Measurements from ENCODE around the gene ISLR2.
"Not testable (repeated sequence)": the region's sequence is repeated elsewhere in the genome, so short reads cannot be mapped to it uniquely, and the experiment has no call there.

Gene ISLR2

GRCh38 chr15:74130155-74130848, at the start of gene ISLR2:
Gene ISLR2 (plus strand): TSS chr15:74130586. CDS start chr15:74132755, 2,169 bp downstream.
- DNase-seq (ENCODE audit: low spot score) = no peak

GRCh38 chr15:74082450-74082849, 47.9 kb upstream of the ISLR2 start, which contains the start of gene GOLGA6A:
Gene GOLGA6A (minus strand): TSS chr15:74082550. CDS start chr15:74082509, 41 bp downstream.
- DNase-seq (ENCODE audit: low spot score) = not testable (repeated sequence)

GRCh38 chr15:74094567-74094966, 35.8 kb upstream of the ISLR2 start:
- DNase-seq (ENCODE audit: low spot score) = not testable (repeated sequence)

DNA sequence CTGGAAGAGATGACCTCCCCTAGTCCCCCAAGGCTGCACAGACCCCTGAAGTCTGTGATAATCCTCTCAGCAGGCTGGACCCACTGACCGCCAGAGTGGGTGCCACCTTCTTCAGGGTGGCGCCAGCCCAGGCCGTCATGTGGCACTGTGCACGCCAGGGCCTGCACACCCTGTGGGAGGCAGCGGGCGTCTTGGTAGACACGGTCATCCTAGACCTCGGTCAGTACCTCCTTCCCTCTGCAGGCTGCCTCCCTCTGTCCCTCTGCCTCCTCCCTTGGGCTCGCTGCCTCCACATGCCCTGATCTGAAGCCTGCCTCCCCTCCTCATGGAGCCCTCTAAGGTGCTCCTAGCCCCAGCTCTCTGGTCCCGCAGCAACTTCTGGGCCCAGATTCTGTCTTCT, 34.8 kb upstream of the ISLR2 start:
- not testable (repeated sequence) for DNase-seq (ENCODE audit: low spot score)

- DNase-seq (ENCODE audit: low spot score) = not testable (repeated sequence)
Observed at GRCh38 chr15:74096753-74097474, 33.5 kb upstream of the ISLR2 start.

GRCh38 chr15:74099963-74100733, 30.2 kb upstream of the ISLR2 start:
- DNase-seq (ENCODE audit: low spot score) = peak; percentile 86

DNA sequence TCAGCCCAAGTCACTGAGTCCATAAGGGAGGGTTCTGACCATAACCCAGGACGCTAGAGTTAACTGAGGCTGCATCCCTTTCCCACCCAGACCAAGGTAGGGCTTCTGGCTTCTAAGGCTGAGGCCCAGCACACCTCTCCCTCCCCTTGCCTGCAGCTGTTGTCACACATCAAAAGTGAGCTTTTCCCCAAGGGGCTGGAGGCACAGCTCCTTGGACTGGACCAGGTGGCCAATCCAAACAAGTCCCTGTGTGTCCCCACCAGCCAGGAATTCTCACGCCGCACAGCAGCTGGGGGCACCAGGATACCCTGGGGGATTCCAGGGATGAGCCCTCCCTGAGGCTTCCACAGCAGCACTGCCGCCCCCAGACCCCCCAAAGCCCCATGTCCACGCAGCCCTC, 22.3 kb upstream of the ISLR2 start:
- DNase-seq (ENCODE audit: low spot score) = no peak

DNA sequence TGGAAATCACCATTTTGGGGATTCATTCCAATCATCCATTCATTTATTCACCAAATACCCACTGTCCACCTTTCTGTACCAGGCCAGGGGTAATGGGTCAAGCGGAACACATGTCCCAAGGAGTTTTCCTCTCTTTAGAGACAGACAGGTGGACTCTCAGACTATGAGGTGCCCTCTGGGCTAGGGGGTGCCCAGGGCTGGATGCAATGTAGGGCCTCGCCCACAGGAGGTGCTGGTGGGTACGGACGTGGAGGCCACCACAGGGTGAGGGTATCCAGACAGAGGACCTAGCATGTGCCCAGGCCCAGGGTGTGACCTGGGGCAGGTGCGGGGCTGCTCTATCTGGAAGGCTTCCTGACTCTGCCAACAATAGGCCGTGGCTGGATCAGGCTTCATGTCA, 21.8 kb upstream of the ISLR2 start:
- not testable (repeated sequence) for DNase-seq (ENCODE audit: low spot score)

- no peak for DNase-seq (ENCODE audit: low spot score)
Observed at GRCh38 chr15:74109713-74110112, 20.7 kb upstream of the ISLR2 start.

DNA sequence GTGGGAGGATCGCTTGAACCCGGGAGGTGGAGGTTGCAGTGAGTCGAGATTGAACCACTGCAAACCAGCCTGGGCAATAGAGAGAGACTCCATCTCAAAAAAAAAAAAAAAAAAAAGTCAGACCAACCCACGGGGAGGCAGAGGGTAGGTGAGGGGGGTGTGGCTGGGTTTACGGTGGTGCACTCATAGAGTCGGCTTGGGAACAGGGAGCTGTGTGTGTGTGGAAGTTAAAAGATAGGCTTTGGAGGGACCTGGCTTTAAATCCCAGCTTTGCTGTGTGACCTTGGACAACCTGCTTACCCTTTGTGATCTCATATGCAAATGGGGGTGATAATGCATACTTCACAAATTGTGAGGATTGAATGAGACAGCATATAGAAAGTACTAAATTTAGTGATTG, 10.0 kb upstream of the ISLR2 start:
- no peak for DNase-seq (ENCODE audit: low spot score)

- DNase-seq (ENCODE audit: low spot score) = no peak
Observed at GRCh38 chr15:74121039-74121438, 9.3 kb upstream of the ISLR2 start.

GRCh38 chr15:74121858-74122257, 8.5 kb upstream of the ISLR2 start:
- no peak for DNase-seq (ENCODE audit: low spot score)

DNA sequence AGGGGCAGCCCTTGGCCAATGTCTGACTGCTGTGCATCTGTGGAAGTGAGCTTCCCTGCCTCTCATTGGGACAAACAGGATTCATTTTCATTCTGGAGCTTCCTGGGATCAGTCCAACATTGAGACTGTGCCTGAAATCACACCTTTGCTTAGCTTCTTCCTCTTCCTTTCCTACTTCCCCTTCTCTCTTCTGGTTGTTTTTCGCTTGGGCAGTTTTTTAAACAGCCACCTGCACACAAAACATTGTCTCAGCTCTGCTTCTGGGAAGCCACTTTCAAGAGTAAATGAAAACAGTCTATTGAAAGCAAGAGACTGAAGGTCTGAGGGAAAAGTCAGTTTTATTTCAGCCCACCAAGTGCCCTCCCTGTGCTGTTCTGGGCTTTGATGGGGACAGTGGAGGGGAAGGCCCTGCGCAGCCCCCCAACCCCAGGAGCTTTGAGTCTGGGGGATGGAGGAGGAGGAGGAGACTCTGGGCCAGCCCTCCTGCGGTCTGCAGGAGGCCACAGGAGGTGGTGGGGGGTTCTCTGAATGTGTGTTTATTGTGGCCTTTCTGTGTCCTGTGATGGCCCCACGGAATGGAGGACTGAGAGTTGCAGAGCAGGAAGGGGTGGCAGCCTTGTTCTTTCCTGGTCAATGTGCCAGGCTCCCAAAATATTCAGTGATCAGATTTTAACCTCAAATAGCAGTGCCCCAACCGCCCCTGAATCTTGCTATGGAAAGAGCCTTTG, 7.8 kb upstream of the ISLR2 start:
- no peak for DNase-seq (ENCODE audit: low spot score)

DNA sequence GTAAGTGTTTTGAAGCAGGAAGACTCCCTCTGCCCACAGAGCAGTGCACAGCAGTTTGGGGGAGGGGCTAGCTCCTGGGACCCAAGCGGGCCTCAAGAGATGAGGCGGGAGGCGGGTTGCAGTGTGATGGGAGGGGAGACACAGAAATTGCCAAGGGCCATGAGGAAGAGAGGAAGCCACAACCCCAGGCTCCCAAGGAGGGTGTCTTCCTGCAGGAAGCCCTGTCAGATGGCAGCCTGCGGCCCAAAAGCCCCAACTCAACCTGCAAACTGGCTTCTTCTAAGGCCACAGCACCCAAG, 7.3 kb upstream of the ISLR2 start:
- no peak for DNase-seq (ENCODE audit: low spot score)

DNA sequence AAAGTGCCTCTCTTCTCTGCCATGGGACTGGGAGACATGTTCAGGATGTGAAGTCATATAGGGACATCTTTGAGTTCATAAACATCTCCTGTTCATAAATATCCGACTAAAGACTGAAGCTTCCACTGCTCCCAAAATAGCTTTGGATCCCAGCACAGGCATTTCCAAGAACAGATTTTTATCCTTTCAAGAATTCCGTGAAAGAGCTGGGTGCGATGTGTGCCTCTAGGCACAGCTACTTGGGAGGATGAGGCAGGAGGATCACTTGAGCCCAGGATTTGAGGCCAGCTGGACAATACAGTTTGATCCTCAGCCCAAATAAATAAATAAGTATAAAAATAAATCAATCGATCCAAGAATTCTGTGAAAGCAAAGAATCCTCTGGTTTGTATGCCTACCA, 6.7 kb upstream of the ISLR2 start:
- no peak for DNase-seq (ENCODE audit: low spot score)

GRCh38 chr15:74124196-74124595, 6.2 kb upstream of the ISLR2 start:
- no peak for DNase-seq (ENCODE audit: low spot score)

- no peak for DNase-seq (ENCODE audit: low spot score)
Observed at GRCh38 chr15:74124759-74125158, 5.6 kb upstream of the ISLR2 start.

- peak; percentile 89 for DNase-seq (ENCODE audit: low spot score)
Observed at GRCh38 chr15:74127255-74127953, 3.0 kb upstream of the ISLR2 start.

DNA sequence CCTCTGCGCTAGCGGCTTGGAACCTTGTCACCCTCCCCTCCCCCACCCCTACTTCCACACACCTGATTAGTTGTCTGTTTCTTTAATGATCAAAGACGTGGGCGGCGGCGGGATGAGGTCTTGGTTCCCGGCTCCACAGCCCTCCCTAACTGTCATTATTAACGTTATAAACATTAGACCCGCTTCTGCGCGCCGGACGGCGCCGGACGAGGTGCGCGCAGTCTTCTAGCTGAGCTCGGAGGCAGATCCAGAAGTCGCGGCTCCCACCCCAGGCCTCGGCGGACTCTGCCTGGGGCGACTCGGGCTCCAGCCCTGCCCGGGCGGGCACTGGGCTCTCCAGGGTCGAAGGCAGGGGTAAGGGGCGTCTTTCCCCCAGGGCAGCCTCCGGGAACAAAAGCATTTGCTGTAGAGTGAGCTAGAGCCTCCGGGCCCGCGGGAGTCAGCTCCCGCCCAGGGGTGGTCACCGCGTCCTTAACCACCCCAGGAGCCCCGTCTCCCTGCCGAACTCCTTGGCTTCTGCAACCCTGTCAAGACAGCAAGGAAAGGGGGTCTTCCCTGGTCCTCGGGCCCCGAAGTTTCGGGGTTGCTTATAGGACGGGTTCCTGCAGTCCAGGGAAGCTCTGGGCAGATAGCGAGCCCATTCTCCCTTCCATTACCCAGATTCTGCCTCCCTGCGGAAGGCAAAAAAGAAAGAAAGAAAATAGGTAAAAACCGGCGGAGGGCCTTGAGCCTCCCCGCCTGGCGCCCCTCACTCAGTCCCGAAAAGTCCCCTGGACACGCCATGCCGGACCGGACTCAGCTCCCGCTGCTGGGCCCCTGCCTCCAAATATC, 2.2 kb upstream of the ISLR2 start:
- DNase-seq (ENCODE audit: low spot score) = no peak

DNA sequence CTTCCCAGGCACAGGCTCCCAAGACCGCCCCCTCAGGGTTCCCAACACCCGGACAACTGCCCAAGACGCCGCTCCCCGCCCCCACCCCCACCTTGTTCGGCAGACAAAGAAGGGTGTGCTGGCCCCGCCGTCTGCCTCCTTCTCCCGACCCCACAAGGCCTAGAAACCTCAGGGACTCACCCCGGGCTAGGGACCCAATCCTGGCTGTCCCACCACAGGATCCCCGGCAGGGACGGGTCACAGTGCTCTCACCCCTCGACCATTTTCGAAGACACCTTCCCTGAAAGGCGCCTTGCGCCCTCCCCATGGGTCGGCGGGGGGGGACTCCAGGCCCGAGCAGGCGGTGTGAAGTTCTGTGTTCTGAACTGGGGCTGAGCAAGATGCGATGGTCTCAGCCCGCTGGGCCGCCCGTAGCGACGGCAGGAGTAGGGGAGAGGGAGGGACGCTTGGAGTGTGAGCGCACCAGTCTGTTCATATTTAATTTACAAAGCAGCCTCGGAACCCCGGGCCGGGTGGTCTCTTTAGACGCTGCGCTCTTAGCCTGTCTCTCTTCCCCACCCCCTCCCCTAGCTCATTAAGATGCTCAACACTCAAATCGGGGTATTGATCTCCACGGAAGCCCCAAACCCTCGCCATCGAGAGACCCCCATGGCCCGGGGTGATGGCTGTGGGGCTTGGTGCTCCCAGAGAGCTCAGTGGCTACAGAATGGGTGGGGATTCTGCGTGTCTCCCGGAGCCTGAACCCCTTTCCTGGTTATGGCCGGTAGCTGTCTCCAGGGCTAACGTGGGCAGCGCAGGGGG, 1.4 kb upstream of the ISLR2 start:
- DNase-seq (ENCODE audit: low spot score) = no peak
